K562 (cell line): ENCODE results near the gene ADAD1. TPM values are rescaled to one million over a fixed set of nuclear protein-coding genes. Genes with fewer than 3 reads are reported as not detected.

Source experiments
- MTA3 ChIP-seq: fragments of 450-650 bp; formaldehyde crosslinking; IDR thresholded peaks from 2 replicates; pipeline ENCODE4 v1.6.1; 2017; ENCODE audit warnings: mild to moderate bottlenecking, borderline replicate concordance
- RCOR1 ChIP-seq, 2 experiments: IDR thresholded peaks; 2 replicates each; pipeline ENCODE4 v1.6.1; 2012; ENCODE audit warnings: low read depth in 2 of 2, low read length in 2 of 2, borderline replicate concordance in 1 of 2, improper control_type of control experiment in 1 of 2
- polyA plus RNA-seq, 8 experiments: library from polyadenylated mRNA; depleted of rRNA in 4 of 8; stranded (reverse) in 5 of 8; unstranded in 3 of 8; fragments of >200 nt; fragmentation: Nextera tagmentation in 2 of 8; fragmentation: Illumina TruSeq in 1 of 8; extraction: Ambion mirVana in 2 of 8; extraction: Trizol in 1 of 8; gene quantifications; 2 replicates each; pipeline versions ENCODE4 v1.2.1 to v1.2.3, GENCODE V29; 2011 to 2014; ENCODE audit warnings: inconsistent platforms in 1 of 8, missing spikeins in 1 of 8
- total RNA-seq, 7 experiments: library from RNA; depleted of rRNA in 6 of 7; stranded (reverse); fragments of >200 nt in 6 of 7; fragmentation: Illumina TruSeq in 2 of 7; extraction: Trizol in 2 of 7; gene quantifications; 2 replicates each; pipeline versions ENCODE4 v1.2.1 to v1.2.3, GENCODE V29; 2011 to 2021; ENCODE audit warnings: low replicate concordance in 1 of 7
- TF ChIP-seq, protein P1 (sequence below): fragments of 450-650 bp; IDR thresholded peaks from 2 replicates; pipeline ENCODE4 v1.6.1; 2016; ENCODE audit warnings: low read depth

ADAD1 gene
- total and polyA plus RNA-seq, 9 of the 15 experiments (the other 6 are each of a cell fraction or from before 2014, with no cell fraction given) = not detected

DNA sequence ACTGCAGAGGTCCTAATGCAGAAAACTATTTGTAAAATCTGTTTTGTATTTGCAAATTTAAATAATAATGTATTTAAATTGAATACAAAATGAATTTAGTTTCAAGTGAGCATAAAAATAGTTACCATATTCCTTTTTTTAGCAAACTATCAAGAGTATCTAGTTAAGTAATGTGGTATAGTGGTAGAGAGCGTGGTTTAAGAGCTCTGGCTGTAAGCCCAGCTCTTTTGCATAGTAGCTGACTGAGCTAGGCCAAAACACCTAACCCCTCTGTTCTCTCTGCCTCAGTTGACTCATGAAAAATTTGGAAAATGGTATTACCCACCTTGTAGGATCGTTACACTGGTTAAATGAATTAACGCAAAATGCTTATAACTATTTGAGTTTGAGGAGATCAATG, 18.1 kb upstream of the ADAD1 start (continued):
- TF ChIP-seq, protein P1, sequence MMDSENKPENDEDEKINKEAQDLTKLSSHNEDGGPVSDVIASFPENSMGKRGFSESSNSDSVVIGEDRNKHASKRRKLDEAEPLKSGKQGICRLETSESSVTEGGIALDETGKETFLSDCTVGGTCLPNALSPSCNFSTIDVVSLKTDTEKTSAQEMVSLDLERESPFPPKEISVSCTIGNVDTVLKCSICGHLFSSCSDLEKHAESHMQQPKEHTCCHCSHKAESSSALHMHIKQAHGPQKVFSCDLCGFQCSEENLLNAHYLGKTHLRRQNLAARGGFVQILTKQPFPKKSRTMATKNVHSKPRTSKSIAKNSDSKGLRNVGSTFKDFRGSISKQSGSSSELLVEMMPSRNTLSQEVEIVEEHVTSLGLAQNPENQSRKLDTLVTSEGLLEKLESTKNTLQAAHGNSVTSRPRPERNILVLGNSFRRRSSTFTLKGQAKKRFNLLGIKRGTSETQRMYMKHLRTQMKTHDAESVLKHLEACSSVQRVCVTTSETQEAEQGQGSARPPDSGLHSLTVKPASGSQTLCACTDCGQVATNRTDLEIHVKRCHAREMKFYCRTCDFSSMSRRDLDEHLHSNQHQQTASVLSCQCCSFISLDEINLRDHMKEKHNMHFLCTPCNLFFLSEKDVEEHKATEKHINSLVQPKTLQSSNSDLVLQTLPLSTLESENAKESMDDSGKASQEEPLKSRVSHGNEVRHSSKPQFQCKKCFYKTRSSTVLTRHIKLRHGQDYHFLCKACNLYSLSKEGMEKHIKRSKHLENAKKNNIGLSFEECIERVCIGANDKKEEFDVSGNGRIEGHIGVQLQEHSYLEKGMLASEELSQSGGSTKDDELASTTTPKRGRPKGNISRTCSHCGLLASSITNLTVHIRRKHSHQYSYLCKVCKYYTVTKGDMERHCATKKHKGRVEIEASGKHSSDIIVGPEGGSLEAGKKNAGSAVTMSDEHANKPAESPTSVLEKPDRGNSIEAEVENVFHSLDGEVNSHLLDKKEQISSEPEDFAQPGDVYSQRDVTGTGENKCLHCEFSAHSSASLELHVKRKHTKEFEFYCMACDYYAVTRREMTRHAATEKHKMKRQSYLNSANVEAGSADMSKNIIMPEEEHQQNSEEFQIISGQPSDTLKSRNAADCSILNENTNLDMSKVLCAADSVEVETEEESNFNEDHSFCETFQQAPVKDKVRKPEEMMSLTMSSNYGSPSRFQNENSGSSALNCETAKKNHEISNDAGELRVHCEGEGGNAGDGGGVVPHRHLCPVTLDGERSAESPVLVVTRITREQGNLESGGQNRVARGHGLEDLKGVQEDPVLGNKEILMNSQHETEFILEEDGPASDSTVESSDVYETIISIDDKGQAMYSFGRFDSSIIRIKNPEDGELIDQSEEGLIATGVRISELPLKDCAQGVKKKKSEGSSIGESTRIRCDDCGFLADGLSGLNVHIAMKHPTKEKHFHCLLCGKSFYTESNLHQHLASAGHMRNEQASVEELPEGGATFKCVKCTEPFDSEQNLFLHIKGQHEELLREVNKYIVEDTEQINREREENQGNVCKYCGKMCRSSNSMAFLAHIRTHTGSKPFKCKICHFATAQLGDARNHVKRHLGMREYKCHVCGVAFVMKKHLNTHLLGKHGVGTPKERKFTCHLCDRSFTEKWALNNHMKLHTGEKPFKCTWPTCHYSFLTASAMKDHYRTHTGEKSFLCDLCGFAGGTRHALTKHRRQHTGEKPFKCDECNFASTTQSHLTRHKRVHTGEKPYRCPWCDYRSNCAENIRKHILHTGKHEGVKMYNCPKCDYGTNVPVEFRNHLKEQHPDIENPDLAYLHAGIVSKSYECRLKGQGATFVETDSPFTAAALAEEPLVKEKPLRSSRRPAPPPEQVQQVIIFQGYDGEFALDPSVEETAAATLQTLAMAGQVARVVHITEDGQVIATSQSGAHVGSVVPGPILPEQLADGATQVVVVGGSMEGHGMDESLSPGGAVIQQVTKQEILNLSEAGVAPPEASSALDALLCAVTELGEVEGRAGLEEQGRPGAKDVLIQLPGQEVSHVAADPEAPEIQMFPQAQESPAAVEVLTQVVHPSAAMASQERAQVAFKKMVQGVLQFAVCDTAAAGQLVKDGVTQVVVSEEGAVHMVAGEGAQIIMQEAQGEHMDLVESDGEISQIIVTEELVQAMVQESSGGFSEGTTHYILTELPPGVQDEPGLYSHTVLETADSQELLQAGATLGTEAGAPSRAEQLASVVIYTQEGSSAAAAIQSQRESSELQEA = no peak
- TF ChIP-seq RCOR1 (IDR thresholded peaks at IDR 0.05; ENCODE audit: borderline replicate concordance in 1 of 2, low read depth in 2 of 2, low read length in 2 of 2) (no peak), MTA3 (no peak)
